Measurements from ENCODE around the gene ANKFY1.

DNA sequence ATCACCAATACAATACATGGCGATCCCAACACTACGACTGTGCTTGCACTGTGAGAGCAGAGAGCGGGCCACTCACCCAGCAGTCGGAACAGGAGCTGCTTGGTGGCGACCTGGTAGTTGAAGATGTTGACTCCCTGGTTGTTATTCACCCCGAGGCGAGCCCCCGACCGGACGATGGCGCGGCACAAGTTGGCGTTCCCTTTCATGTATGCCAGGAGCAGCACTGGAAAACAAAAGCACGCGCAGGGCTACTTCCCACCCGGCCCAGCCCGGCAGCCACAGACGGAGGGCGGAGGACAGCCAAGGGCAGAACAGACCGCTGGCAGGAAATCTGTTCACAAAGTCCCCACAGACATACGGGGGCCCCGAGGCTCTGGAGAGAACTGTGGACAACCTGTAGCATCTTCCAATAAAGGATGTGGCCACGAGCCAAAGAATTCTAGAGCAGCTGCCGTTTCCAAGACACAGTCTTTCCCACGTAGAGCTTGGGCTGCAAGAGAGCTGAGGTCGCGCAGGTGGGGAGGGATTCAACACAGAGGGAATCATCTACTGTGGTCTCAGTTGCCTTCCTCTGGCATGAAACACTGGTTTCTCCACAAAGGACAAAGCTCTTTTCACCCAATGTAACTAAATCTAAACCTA, 93.0 kb downstream of the ANKFY1 start:
- TF ChIP-seq, protein P1, sequence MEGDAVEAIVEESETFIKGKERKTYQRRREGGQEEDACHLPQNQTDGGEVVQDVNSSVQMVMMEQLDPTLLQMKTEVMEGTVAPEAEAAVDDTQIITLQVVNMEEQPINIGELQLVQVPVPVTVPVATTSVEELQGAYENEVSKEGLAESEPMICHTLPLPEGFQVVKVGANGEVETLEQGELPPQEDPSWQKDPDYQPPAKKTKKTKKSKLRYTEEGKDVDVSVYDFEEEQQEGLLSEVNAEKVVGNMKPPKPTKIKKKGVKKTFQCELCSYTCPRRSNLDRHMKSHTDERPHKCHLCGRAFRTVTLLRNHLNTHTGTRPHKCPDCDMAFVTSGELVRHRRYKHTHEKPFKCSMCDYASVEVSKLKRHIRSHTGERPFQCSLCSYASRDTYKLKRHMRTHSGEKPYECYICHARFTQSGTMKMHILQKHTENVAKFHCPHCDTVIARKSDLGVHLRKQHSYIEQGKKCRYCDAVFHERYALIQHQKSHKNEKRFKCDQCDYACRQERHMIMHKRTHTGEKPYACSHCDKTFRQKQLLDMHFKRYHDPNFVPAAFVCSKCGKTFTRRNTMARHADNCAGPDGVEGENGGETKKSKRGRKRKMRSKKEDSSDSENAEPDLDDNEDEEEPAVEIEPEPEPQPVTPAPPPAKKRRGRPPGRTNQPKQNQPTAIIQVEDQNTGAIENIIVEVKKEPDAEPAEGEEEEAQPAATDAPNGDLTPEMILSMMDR (IDR thresholded peaks at IDR 0.05; ENCODE audit: low read length): no peak
- no peak for TF ChIP-seq EZH2 (optimal IDR thresholded peaks at IDR 0.05; ENCODE audit: low read depth, low read length)
